Pancreas (tissue), 10 donors: ENCODE results near the gene CRAMP1. TPM values are rescaled to one million over a fixed set of nuclear protein-coding genes. Genes with fewer than 3 reads are reported as not detected.

Experiments used
- ATAC-seq, 4 donors: fragments of 200-7000 bp; cut with Tn5 transposase; one replicate each; pipeline versions ENCODE4 v1.8.0 to v1.9.1; 2020; ENCODE audit warnings: mild to moderate bottlenecking in 4 of 4, moderate library complexity in 4 of 4
- DNase-seq, 6 donors: peaks; one replicate each; pipeline ENCODE4 v3.0.0-alpha.2; 2020
- FAIRE-seq: peaks from 2 replicates; lab custom pipeline; 2012; peaks lifted over from hg19 to GRCh38; lab: Jason Lieb, UNC
- H3K27ac ChIP-seq, 4 donors: fragments of 200-600 bp; sonication (generic); 1 replicate in 3 of 4; 2 replicates in 1 of 4; pipeline versions ENCODE4 v1.5.0 to v1.8.0; 2020
- H3K27me3 ChIP-seq, 4 donors: fragments of 200-600 bp; one replicate each; pipeline ENCODE4 v1.8.0; 2021
- H3K36me3 ChIP-seq, 3 donors: fragments of 200-600 bp; sonication (generic) in 1 of 3; one replicate each; pipeline versions ENCODE4 v1.5.0 to v1.8.0; 2020 to 2021
- H3K4me1 ChIP-seq, 3 donors: fragments of 200-600 bp; one replicate each; pipeline ENCODE4 v1.8.0; 2021
- H3K4me3 ChIP-seq, 4 donors: fragments of 200-600 bp; sonication (generic) in 2 of 4; one replicate each; pipeline versions ENCODE4 v1.5.0 to v1.8.0; 2020 to 2021
- H3K9me3 ChIP-seq, 4 donors: fragments of 200-600 bp; one replicate each; pipeline ENCODE4 v1.8.0; 2021
- WGBS, 2 donors: extraction: QIAGEN DNeasy Blood & Tissue Kit; methylation state at CpG; one replicate each; pipeline ENCODE4 v1.1.7; 2013; 5-methylcytosine and 5-hydroxymethylcytosine counted together
- intact Hi-C, 3 donors: fragments of 100-400 bp; cut with DNase I; formaldehyde crosslinking; loops; one replicate each; pipeline versions ENCODE4 v1.11.1 to v1.14.2; 2022
- polyA plus RNA-seq, 2 donors: library from polyadenylated mRNA; stranded (reverse); fragments of 200-250 nt; gene quantifications; one replicate each; pipeline ENCODE4 v1.2.3, GENCODE V29; 2013
- total RNA-seq, 6 donors: library from RNA; stranded (reverse); fragmentation: NEBNext Ultra II Directional in 4 of 6; extraction: Animal tissue kit (Norgen Biotek cat#: 25700) in 4 of 6; gene quantifications; one replicate each; pipeline versions ENCODE4 v1.2.1 to v1.2.4, GENCODE V29; 2021 to 2023
- TF ChIP-seq, protein P1 (sequence below), 4 donors: fragments of 200-600 bp; sonication (generic) in 3 of 4; IDR thresholded peaks; one replicate each; pipeline versions ENCODE4 v1.5.0 to v1.8.0; 2021; ENCODE audit warnings: antibody characterized with exemption in 4 of 4
- donor health status: healthy with polysubstance abuse.
- donor health status: DM: no; HTN: no; CAD: no; lungs with moderate emphysema.
- donor health status: DM: no; HTN: no; CAD: no.
- donor health status: control.
- donor health status: control.
- donor health status: Bipolar disorder and iron deficiency.
- donor health status: DM: yes; HTN: yes; CAD: no.
- donor health status: DM: no; HTN: no; CAD: no.
- donor health status: DM: no; HTN: no; CAD: no.
- donor health status: DM: yes; HTN: yes; CAD: no.

The CRAMP1 gene
- total and polyA plus RNA-seq, 8 donors: 4.6 to 16.2 (median 7.2) TPM

DNA sequence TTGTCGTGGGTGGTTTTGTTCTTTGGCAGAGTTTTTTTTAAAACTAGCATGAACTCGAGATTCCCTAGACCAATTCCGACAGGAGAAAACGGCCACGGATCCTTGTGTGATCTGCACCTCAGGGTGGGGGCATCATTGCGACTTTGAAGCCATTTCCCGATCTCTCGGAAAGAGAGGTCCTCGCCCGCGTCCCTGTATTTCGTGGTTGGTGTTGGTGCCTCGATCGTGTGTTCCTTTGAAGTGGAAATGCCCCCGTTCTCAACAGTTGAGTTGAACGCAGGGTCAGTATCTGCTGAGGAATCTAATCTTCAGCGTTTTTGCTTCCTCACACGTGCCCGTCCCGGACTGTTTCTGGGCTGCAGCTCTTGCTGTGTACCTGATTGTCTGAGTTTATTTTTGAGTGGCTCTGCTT is 1.1 kb downstream of the CRAMP1 start:
- Histone ChIP-seq H3K4me3 (peak overlapping the region; percentile 80 to 89 (median 84)), H3K36me3 (no peaks in the 10 kb centered on the region), H3K27me3 (no peaks in the 10 kb centered on the region), H3K4me1 (peaks cover 7 to 24% (median 11%) of the 10 kb centered on the region in 3 donors), H3K9me3 (no peaks in the 10 kb centered on the region), H3K27ac (no peak overlapping the region)
- 2 to 4% methylated on average over 20 of the region's 20 CpGs for WGBS, 2 donors
- intact Hi-C loops: no loop called here
- TF ChIP-seq, protein P1, sequence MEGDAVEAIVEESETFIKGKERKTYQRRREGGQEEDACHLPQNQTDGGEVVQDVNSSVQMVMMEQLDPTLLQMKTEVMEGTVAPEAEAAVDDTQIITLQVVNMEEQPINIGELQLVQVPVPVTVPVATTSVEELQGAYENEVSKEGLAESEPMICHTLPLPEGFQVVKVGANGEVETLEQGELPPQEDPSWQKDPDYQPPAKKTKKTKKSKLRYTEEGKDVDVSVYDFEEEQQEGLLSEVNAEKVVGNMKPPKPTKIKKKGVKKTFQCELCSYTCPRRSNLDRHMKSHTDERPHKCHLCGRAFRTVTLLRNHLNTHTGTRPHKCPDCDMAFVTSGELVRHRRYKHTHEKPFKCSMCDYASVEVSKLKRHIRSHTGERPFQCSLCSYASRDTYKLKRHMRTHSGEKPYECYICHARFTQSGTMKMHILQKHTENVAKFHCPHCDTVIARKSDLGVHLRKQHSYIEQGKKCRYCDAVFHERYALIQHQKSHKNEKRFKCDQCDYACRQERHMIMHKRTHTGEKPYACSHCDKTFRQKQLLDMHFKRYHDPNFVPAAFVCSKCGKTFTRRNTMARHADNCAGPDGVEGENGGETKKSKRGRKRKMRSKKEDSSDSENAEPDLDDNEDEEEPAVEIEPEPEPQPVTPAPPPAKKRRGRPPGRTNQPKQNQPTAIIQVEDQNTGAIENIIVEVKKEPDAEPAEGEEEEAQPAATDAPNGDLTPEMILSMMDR (IDR thresholded peaks at IDR 0.05): no peak
- ATAC-seq: no peak
- no peak for DNase-seq
- no peak for FAIRE-seq

DNA sequence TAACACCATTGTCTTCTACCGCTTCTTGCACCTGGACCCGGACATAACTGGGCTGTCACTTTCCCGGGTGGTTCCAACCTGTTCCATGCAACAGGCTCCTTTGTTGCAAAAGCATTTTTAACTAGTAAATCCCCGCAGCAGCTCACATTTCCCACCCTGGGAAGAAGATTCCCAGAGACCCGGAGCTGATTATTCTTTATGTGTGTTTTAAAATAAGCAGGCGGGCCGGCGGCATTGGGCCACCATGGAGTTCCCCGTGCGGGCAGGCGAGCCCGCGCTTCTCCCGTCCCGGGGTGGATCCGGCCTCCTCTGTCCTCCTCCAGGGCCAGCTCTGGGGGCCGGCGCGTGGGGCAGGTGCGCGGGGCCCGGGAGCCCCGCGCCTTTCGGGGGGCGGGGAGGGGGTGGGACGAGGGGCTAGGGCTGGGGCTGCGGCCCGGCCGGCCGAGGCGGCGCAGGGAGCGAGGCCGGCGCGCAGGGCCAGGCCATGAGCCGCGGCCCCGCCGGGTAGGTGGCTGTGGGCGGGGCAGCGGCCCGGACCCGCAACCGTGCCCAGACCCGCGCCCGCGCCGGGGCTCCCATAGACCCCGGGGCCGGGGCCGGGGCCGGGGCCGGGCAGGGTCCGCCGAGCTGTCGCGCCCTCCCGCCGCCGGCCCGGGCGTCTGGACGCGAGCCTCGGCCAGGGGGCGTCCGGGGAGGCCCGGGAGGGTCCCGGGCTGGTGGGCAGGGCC is 1.7 kb downstream of the CRAMP1 start:
- H3K27me3 ChIP-seq: no peaks in the 10 kb centered on the region
- peak in 3 of 6 donors; percentile 22 to 66 (median 45) for DNase-seq
- H3K27ac ChIP-seq: no peak overlapping the region

DNA sequence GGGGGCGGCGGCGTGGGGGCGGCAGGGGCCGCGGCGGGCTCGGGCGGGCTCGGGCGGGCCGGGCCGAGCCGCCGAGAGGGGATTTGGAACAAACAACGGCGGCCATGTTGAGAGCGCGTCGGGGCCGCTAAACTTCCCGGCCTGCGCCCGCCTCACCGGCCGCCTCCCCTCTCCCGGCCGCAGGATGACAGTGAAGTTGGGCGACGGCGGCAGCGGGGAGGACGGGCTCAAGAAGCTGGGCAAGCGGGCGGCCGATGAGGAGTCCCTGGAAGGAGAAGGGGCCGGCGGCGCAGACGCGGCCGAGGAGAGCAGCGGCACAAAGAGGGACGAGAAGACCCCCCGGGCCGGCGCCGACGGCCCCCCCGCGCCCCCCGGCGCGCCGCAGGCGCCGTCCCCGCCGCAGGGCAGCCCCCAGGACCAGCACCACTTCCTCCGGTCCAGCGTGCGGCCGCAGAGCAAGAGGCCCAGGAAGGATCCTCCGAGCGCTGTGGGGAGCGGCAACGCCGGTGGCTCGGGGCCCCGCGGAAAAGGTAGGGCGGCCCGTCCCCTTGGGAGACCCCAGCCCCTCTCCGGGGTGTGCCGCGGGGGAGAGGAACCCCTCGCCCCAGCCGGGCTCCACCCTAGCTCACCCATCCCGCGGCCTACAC is 2.4 kb downstream of the CRAMP1 start:
- Histone ChIP-seq H3K36me3 (no peaks in the 10 kb centered on the region), H3K4me1 (peaks cover 7 to 22% (median 11%) of the 10 kb centered on the region in 3 donors), H3K9me3 (no peaks in the 10 kb centered on the region), H3K27me3 (no peaks in the 10 kb centered on the region), H3K4me3 (peak overlapping the region; percentile 51 to 86 (median 70)), H3K27ac (peak overlapping the region in 1 of 4 donors; percentile 44)
- peak in 4 of 6 donors; percentile 22 to 67 (median 32) for DNase-seq
- ATAC-seq: no peak
- TF ChIP-seq, protein P1 (IDR thresholded peaks at IDR 0.05): no peak
- FAIRE-seq: no peak
- intact Hi-C loops: no loop called here
- 2 to 3% methylated on average over 41 to 80 of the region's 80 CpGs for WGBS, 2 donors

More for the DNA sequence above, 1.7 kb downstream of the CRAMP1 start:
- FAIRE-seq (no peak), ATAC-seq (no peak)
- WGBS, 2 donors: 1% methylated on average over 46 to 72 of the region's 72 CpGs
- H3K4me1 ChIP-seq: peaks cover 7 to 24% (median 11%) of the 10 kb centered on the region in 3 donors
- no peaks in the 10 kb centered on the region for H3K36me3 ChIP-seq
- peak overlapping the region; percentile 14 to 89 (median 84) for H3K4me3 ChIP-seq
- TF ChIP-seq, protein P1 (IDR thresholded peaks at IDR 0.05): no peak
- H3K9me3 ChIP-seq: no peaks in the 10 kb centered on the region
- intact Hi-C loops: no loop called here

DNA sequence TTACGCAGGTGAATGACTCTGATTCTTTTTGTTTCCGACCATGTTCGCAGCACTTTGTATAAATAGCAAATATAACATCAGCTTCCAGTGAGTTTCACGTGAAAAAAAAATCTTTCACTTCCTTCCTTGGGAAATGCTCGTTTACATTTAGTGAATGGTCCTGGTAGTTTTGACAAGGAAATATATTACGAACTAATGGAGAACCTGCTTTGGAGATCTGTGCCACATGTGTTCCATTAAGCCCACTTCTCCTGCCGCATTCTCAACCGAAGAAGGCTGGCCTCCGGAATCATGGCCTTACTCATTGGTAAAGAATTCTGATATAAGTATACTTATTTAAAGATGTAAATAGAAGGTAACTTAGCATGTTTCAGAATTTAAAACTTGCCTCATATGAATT is 3.6 kb downstream of the CRAMP1 start:
- Histone ChIP-seq H3K4me1 (peaks cover 6 to 17% (median 10%) of the 10 kb centered on the region in 3 donors), H3K27me3 (no peaks in the 10 kb centered on the region), H3K4me3 (peak overlapping the region in 1 of 4 donors; percentile 86), H3K27ac (no peak overlapping the region), H3K36me3 (peaks cover 0 to 4% (median 0%) of the 10 kb centered on the region in 3 donors), H3K9me3 (no peaks in the 10 kb centered on the region)
- TF ChIP-seq, protein P1 (IDR thresholded peaks at IDR 0.05): no peak
- intact Hi-C loops: no loop called here
- 81 to 85% methylated on average over 9 of the region's 9 CpGs for WGBS, 2 donors
- ATAC-seq (no peak), DNase-seq (no peak), FAIRE-seq (no peak)
